Measurements from ENCODE around the gene CPA4. TPM values are rescaled to one million over a fixed set of nuclear protein-coding genes. Genes with fewer than 3 reads are reported as not detected.

Gene CPA4
- total and polyA plus RNA-seq, 8 donors, result 0.20 to 1.5 (median 0.56) TPM

DNA sequence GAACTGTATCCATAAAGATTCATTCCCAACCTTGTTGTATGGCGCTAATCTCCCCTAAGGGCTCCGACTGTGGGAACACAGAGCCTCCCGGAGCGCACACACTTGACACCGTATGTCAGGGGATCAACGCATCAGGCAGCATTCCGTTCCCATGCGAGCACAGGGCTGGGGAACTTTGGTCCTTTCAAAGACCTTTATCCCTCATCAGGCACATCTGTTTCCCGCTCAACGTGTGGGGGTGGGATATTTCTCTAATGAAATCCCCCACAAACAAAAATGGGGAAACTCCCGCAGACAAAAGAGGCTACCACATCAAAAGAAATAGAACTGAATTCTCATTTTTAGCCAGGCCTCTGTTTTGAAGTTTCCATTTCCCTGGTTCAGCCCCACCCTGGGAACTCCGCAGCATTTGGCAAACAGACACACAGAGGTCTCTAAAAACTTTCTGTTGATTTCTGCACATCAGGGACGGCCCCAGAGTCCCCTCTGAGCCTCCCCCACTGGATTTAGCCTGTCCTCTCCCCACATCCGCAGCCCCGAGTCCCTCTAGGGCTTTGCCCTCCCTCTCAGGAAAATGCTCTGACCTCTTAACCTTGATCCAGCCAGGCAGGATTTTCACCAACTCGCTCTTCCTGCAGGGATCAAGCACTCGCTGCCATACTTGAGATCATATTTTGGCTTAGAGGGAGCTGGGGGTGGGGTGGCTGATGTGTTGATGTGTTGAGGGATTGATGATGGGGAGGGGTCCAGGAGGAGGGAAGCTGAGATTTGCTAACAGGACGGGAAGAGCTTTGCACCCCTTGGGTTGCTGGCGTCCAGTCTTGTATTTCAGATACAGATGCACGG lies 58.2 kb downstream of the CPA4 start:
- Histone ChIP-seq H3K9me3 (no peaks in the 10 kb centered on the region), H3K4me1 (peaks cover 0 to 14% of the 10 kb centered on the region in 2 donors), H3K27ac (peak overlapping the region; percentile 25 to 46), H3K4me3 (no peak overlapping the region), H3K27me3 (peaks cover 0 to 7% of the 10 kb centered on the region in 2 donors), H3K36me3 (no peaks in the 10 kb centered on the region)
- intact Hi-C loops (cut with DNase I), result no loop called here
- TF ChIP-seq, protein P1, sequence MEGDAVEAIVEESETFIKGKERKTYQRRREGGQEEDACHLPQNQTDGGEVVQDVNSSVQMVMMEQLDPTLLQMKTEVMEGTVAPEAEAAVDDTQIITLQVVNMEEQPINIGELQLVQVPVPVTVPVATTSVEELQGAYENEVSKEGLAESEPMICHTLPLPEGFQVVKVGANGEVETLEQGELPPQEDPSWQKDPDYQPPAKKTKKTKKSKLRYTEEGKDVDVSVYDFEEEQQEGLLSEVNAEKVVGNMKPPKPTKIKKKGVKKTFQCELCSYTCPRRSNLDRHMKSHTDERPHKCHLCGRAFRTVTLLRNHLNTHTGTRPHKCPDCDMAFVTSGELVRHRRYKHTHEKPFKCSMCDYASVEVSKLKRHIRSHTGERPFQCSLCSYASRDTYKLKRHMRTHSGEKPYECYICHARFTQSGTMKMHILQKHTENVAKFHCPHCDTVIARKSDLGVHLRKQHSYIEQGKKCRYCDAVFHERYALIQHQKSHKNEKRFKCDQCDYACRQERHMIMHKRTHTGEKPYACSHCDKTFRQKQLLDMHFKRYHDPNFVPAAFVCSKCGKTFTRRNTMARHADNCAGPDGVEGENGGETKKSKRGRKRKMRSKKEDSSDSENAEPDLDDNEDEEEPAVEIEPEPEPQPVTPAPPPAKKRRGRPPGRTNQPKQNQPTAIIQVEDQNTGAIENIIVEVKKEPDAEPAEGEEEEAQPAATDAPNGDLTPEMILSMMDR (IDR thresholded peaks at IDR 0.05), result no peak
- no peak for ATAC-seq
- DNase-seq, result peak in 2 of 4 donors; percentile 80 to 87

- H3K36me3 ChIP-seq, result no peaks in the 10 kb centered on the region
- no peaks in the 10 kb centered on the region for H3K9me3 ChIP-seq
- TF ChIP-seq, protein P1 (IDR thresholded peaks at IDR 0.05), result no peak
- peak overlapping the region; percentile 42 to 53 for H3K27ac ChIP-seq
- peaks cover 0 to 17% of the 10 kb centered on the region in 2 donors for H3K4me1 ChIP-seq
- DNase-seq (peak in 1 of 4 donors; percentile 39), ATAC-seq (no peak)
- no peak overlapping the region for H3K4me3 ChIP-seq
- intact Hi-C loops (cut with DNase I), result no loop called here
- peaks cover 0 to 7% of the 10 kb centered on the region in 2 donors for H3K27me3 ChIP-seq
These were observed 58.8 kb downstream of the CPA4 start for GRCh38 chr7:130351791-130352090.

- intact Hi-C loops (cut with DNase I), result no loop called here
- Histone ChIP-seq H3K27ac (peak overlapping the region; percentile 53 to 80), H3K36me3 (no peaks in the 10 kb centered on the region), H3K27me3 (peaks cover 0 to 7% of the 10 kb centered on the region in 2 donors), H3K4me1 (peaks cover 0 to 24% of the 10 kb centered on the region in 2 donors), H3K9me3 (no peaks in the 10 kb centered on the region), H3K4me3 (no peak overlapping the region)
- ATAC-seq (peak; percentile 52), DNase-seq (peak in 3 of 4 donors; percentile 41 to 73 (median 69))
- TF ChIP-seq, protein P1 (IDR thresholded peaks at IDR 0.05), result no peak
These were observed 59.5 kb downstream of the CPA4 start for GRCh38 chr7:130352194-130353074.

- H3K9me3 ChIP-seq, result no peaks in the 10 kb centered on the region
- peak overlapping the region in 1 of 2 donors; percentile 46 for H3K27ac ChIP-seq
- intact Hi-C loops (cut with DNase I), result no loop called here
- no peak overlapping the region for H3K4me3 ChIP-seq
- no peak for DNase-seq
- H3K27me3 ChIP-seq, result peaks cover 0 to 7% of the 10 kb centered on the region in 2 donors
- no peaks in the 10 kb centered on the region for H3K36me3 ChIP-seq
- TF ChIP-seq, protein P1 (IDR thresholded peaks at IDR 0.05), result no peak
- no peak for ATAC-seq
- H3K4me1 ChIP-seq, result peaks cover 0 to 24% of the 10 kb centered on the region in 2 donors
These were observed 60.2 kb downstream of the CPA4 start for GRCh38 chr7:130353196-130353595.
